Stimulated activated CD4-positive, alpha-beta T cell treated with anti-CD3 and anti-CD28 coated beads, Interleukin-1b, Interleukin-23, amount 100 ng/mL, for 1 hour (primary cell): ENCODE results near the gene EPS15.
"Not testable (repeated sequence)": the region's sequence is repeated elsewhere in the genome, so short reads cannot be mapped to it uniquely, and the experiment has no call there.

Experiments
- DNase-seq, 2 donors: peaks; one replicate each; pipeline ENCODE4 v3.0.0-alpha.2; 2020; ENCODE audit warnings: low read depth in 2 of 2

EPS15 gene

GRCh38 chr1:51425273-51425672 is 93.8 kb downstream of the EPS15 start:
- DNase-seq = no peak

GRCh38 chr1:51423073-51423821 is 95.8 kb downstream of the EPS15 start:
- no peak for DNase-seq

GRCh38 chr1:51422367-51423072 is 96.5 kb downstream of the EPS15 start:
- DNase-seq = no peak

GRCh38 chr1:51421964-51422363 is 97.1 kb downstream of the EPS15 start:
- DNase-seq = no peak

GRCh38 chr1:51420867-51421627 is 98.0 kb downstream of the EPS15 start:
- DNase-seq = no peak

DNA sequence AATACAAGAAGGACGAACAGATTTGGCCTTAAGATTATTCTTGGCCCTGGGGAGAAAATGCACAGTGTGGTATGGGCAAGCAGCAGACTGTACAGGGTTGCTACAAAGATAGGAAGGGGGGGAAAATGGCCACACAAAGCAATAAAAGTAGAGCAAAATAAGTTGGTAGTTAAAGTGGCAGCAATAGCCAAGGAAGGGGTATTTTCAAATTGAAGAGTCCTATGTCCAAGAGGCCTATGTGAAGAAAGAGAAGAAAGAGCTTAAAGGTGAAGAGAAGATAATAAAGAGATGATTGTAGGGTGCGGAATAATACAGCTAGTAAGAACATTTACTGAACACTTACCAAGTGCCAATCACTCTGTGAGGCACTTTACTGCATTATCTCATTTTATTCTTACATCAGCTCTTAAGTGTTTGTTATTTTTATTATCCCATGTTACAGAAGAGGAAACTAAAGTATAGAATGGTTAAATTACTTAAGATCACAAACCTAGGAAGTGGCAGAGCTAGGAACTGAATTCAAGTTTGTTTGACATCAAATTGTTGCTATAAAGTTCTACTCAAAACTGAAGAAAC is 100.6 kb downstream of the EPS15 start:
- DNase-seq = no peak

GRCh38 chr1:51417496-51418383 is 101.3 kb downstream of the EPS15 start:
- DNase-seq = no peak

GRCh38 chr1:51416910-51417309 is 102.2 kb downstream of the EPS15 start:
- no peak for DNase-seq

- DNase-seq = no peak
Measured at GRCh38 chr1:51415963-51416362, 103.1 kb downstream of the EPS15 start.

GRCh38 chr1:51414811-51415210 is 104.3 kb downstream of the EPS15 start:
- no peak for DNase-seq

- not testable (repeated sequence) for DNase-seq
Measured at GRCh38 chr1:51411820-51412219, 107.2 kb downstream of the EPS15 start.

DNA sequence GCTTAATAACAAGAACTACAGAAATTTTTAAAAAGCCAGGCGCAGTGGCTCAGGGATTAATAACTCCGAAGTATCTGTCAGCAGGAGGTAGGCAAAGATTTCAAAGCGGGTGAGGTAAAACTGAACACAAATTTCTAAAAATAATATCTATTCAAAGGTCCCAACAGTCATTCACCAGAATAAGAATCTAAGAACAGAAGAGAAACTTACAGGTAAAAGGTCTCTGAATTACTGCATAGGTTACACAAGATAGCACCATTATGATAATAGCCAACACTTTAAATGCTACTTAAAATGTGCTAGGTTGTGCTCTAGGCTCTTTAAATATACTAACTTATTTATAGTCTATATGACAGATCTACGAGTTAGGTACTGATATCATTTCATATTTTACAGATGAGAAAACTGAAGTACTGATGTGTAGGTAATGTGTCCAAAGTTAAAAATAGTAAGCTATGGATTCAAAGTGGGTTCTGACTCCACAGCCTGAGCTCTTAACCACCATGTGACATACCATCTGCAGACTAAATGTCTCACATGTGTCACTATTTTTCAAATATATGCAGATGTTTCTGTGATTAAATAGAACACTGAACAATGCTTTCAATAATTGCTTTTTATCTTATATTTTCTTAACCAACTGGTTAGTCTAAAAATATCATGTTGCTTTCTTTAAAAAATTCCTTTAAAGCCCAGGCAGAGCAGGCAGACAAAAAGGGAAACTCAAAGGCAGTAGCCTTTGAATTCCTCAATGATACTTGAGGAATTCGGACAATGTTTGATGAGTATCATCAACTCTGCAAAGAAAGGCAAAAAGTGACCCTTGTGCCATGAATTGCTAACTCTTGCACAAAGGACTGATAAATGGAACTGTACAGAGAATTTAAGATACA is 108.3 kb downstream of the EPS15 start:
- DNase-seq = no peak

GRCh38 chr1:51409755-51410541 is 109.1 kb downstream of the EPS15 start:
- DNase-seq = not testable (repeated sequence)

- DNase-seq = no peak
Measured at GRCh38 chr1:51392241-51392640, 126.8 kb downstream of the EPS15 start.

GRCh38 chr1:51390641-51391040 is 128.4 kb downstream of the EPS15 start:
- not testable (repeated sequence) for DNase-seq

DNA sequence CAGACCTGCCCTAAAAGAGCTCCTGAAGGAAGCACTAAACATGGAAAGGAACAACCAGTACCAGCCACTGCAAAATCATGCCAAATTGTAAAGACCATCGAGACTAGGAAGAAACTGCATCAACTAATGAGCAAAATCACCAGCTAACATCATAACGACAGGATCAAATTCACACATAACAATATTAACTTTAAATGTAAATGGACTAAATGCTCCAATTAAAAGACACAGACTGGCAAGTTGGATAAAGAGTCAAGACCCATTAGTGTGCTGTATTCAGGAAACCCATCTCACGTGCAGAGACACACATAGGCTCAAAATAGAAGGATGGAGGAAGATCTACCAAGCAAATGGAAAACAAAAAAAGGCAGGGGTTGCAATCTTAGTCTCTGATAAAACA is 131.8 kb downstream of the EPS15 start:
- DNase-seq = not testable (repeated sequence)

DNA sequence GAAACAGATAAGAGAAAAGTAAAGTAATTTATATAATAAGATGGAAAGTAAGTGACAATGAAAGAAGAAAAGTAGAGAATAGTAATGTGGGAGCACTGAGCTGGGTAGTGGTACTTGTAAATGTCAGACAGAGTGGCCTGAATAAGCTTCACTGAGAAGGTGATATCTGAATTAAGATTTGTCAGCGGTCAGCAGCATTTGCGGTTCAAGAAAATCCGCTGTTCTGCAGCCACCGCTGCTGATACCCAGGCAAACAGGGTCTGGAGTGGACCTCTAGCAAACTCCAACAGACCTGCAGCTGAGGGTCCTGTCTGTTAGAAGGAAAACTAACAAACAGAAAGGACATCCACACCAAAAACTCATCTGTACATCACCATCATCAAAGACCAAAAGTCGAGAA is 132.8 kb downstream of the EPS15 start:
- not testable (repeated sequence) for DNase-seq

DNA sequence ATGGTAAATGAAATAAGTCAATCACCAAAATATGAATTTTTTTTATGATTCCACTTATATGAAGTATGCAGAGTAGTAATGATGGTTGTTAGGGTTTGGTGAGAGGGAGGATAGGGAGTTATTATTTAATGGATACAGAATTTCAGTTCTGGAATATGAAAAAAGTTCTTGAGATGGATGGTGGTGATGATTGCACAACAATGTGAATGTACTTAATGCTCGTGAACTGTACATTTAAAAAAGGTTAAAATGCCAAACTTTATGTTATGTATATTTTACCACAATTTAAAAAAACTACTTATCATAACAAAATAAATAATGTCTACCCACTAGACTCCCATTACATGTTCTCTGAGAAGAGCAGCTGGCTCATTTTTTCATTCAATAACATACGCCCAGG is 133.3 kb downstream of the EPS15 start:
- DNase-seq = no peak

GRCh38 chr1:51381964-51382363 is 137.1 kb downstream of the EPS15 start:
- DNase-seq = no peak
